NCI-H2081 treated with DMSO at 0.1 percent for 48 hours (cell line): Measurements from ENCODE around the gene OGN.

ENCODE experiments used
- DNase-seq: peaks from one replicate; lab custom pipeline; 2025; lab: John Stamatoyannopoulos, UW

The OGN gene

GRCh38 chr9:92405818-92406217 is 1.4 kb upstream of the OGN start:
- no peak for DNase-seq

GRCh38 chr9:92402826-92403745 is 1.3 kb downstream of the OGN start:
- DNase-seq: no peak

- DNase-seq: no peak
Measured at GRCh38 chr9:92402360-92402759, 2.0 kb downstream of the OGN start.

- DNase-seq: no peak
Measured at GRCh38 chr9:92397853-92398252, 6.5 kb downstream of the OGN start.

- DNase-seq: no peak
Measured at GRCh38 chr9:92395617-92396016, 8.8 kb downstream of the OGN start.

- no peak for DNase-seq
Measured at GRCh38 chr9:92393686-92394085, 10.7 kb downstream of the OGN start.

- no peak for DNase-seq
Measured at GRCh38 chr9:92392690-92393089, 11.7 kb downstream of the OGN start.

GRCh38 chr9:92385953-92386352 is 18.4 kb downstream of the OGN start:
- no peak for DNase-seq

GRCh38 chr9:92385477-92385876 is 18.9 kb downstream of the OGN start:
- no peak for DNase-seq

- no peak for DNase-seq
Measured at GRCh38 chr9:92385001-92385400, 19.4 kb downstream of the OGN start.

- no peak for DNase-seq
Measured at GRCh38 chr9:92384375-92384774, 20.0 kb downstream of the OGN start.

GRCh38 chr9:92381775-92382174 is 22.6 kb downstream of the OGN start:
- DNase-seq: no peak

GRCh38 chr9:92380603-92381002 is 23.8 kb downstream of the OGN start:
- no peak for DNase-seq

GRCh38 chr9:92378865-92379560 is 25.4 kb downstream of the OGN start:
- no peak for DNase-seq

- no peak for DNase-seq
Measured at GRCh38 chr9:92377876-92378275, 26.5 kb downstream of the OGN start.

GRCh38 chr9:92373167-92373566 is 31.2 kb downstream of the OGN start:
- DNase-seq: no peak

GRCh38 chr9:92369075-92369474 is 35.3 kb downstream of the OGN start:
- no peak for DNase-seq

- no peak for DNase-seq
Measured at GRCh38 chr9:92360083-92360482, 44.3 kb downstream of the OGN start.

GRCh38 chr9:92359394-92359995 is 44.9 kb downstream of the OGN start:
- DNase-seq: no peak

- DNase-seq: no peak
Measured at GRCh38 chr9:92353051-92353450, 51.3 kb downstream of the OGN start.

- DNase-seq: no peak
Measured at GRCh38 chr9:92350740-92351133, 53.6 kb downstream of the OGN start.

- no peak for DNase-seq
Measured at GRCh38 chr9:92349771-92350739, 54.3 kb downstream of the OGN start.
